Central memory CD8-positive, alpha-beta T cell (primary cell): Measurements from ENCODE around the gene PRB2.

Experiments used
- ATAC-seq: fragments of 150-1000 bp; cut with Tn5 transposase; replicated peaks from 2 replicates; pipeline ENCODE4 v1.10.0; 2022; ENCODE audit warnings: mild to moderate bottlenecking, moderate FRiP score, moderate number of reproducible peaks; ENCODE audit not compliant: poor library complexity, severe bottlenecking; ENCODE audit errors: extremely low read depth
- DNase-seq, 2 donors: peaks; one replicate each; pipeline ENCODE4 v3.0.0; 2021; ENCODE audit warnings: low spot score in 2 of 2
- H3K27ac Mint-ChIP-seq: one replicate; pipeline ENCODE4 v1.8.0; 2022; ENCODE audit warnings: low read depth, mild to moderate bottlenecking, moderate library complexity, mixed read lengths
- H3K27me3 Mint-ChIP-seq: one replicate; pipeline ENCODE4 v1.8.0; 2022; ENCODE audit warnings: mixed read lengths
- H3K36me3 Mint-ChIP-seq: one replicate; pipeline ENCODE4 v1.8.0; 2022; ENCODE audit warnings: mild to moderate bottlenecking, moderate library complexity, mixed read lengths; ENCODE audit not compliant: insufficient read depth
- H3K4me1 Mint-ChIP-seq: one replicate; pipeline ENCODE4 v1.8.0; 2022; ENCODE audit warnings: mixed read lengths
- H3K4me3 Mint-ChIP-seq: one replicate; pipeline ENCODE4 v1.8.0; 2022; ENCODE audit warnings: mild to moderate bottlenecking, moderate library complexity, mixed read lengths
- H3K9me3 Mint-ChIP-seq: one replicate; pipeline ENCODE4 v1.8.0; 2022; ENCODE audit warnings: mixed read lengths

The PRB2 gene

DNA sequence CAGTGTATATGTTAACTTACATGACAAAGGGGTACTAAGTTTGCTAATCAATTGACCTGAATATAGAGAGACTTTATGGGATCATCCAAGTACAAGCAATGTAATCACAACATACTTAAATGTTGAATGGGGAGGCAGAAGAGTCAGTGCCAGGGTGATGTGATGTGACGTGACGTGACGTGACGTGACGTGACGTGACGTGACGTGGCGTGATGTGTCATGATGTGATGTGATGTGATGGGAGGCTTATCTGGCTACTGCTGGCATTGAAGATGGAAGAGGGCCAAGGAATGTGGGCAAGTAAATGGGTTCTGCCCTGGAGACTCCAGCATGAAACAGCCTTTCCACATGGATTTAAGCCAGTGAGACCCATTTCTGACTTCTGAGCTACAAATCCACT lies 46.9 kb downstream of the PRB2 start:
- Mint-ChIP-seq H3K4me3 (no peak overlapping the region), H3K36me3 (no peaks in the 10 kb centered on the region), H3K4me1 (no peaks in the 10 kb centered on the region), H3K27me3 (no peaks in the 10 kb centered on the region), H3K9me3 (no peaks in the 10 kb centered on the region), H3K27ac (no peak overlapping the region)
- DNase-seq (no peak), ATAC-seq (no peak)

DNA sequence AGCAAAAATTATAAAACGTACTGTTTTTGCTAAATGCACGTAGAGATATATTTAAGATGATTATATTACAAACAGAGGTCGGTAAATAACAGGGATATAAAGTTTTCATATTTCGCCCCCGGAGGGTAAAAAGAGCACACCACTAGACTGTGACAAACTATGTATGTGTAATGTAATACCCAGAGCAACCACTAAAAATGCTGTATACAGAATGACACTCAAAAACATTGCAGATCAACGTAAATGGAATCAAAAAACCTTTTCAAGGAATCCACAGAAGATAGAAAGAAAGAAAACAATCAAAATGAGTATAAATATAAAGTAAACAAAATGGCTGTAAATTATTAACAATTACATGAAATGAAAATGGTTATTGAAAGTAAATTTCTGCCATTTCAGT lies 47.6 kb downstream of the PRB2 start:
- Mint-ChIP-seq H3K4me1 (no peaks in the 10 kb centered on the region), H3K4me3 (no peak overlapping the region), H3K9me3 (no peaks in the 10 kb centered on the region), H3K27ac (no peak overlapping the region), H3K27me3 (no peaks in the 10 kb centered on the region), H3K36me3 (no peaks in the 10 kb centered on the region)
- ATAC-seq (no peak), DNase-seq (no peak)

DNA sequence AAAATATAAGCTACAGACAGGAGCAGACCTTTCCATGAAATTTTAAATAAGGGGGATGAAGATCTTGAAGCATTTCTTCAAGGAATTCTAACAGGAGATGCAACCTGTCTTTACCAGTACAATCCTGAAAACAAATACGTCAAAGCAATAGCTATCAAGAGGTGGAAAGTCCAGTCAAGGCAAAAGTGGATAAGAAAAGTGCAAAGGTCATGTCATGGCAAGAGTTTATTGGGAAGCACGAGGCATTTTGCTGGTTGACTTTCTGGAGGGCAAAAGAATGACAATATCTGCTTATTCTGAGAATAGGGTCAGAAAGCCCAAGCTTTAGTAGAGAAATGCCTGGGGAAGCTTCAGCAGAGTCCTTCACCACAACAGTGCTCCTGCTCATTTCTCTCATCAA lies 50.9 kb downstream of the PRB2 start:
- Mint-ChIP-seq H3K4me1 (no peaks in the 10 kb centered on the region), H3K27me3 (peaks cover 20% of the 10 kb centered on the region), H3K4me3 (no peak overlapping the region), H3K36me3 (no peaks in the 10 kb centered on the region), H3K27ac (no peak overlapping the region), H3K9me3 (no peaks in the 10 kb centered on the region)
- DNase-seq (no peak), ATAC-seq (no peak)
